Bronchial epithelial cell (primary cell): ENCODE results near the gene IQCE. TPM values are rescaled to one million over a fixed set of nuclear protein-coding genes. Genes with fewer than 3 reads are reported as not detected.

Experiments
- DNase-seq: peaks from one replicate; pipeline ENCODE4 v3.0.0-alpha.2; 2010; ENCODE audit warnings: low read depth
- FAIRE-seq: peaks from 2 replicates; lab custom pipeline; 2011; peaks lifted over from hg19 to GRCh38; lab: Jason Lieb, UNC
- H3K27me3 ChIP-seq: 2 replicates; pipeline ENCODE4 v1.5.1; 2011; ENCODE audit warnings: low read length; ENCODE audit not compliant: control insufficient read depth, insufficient read depth
- H3K36me3 ChIP-seq: 2 replicates; pipeline ENCODE4 v1.5.1; 2011; ENCODE audit warnings: low read length; ENCODE audit not compliant: control insufficient read depth, insufficient read depth
- H3K4me3 ChIP-seq: 2 replicates; pipeline ENCODE4 v1.5.1; 2011; ENCODE audit warnings: mild to moderate bottlenecking, low read depth, low read length, control low read depth
- total RNA-seq: library from RNA; depleted of rRNA; stranded (reverse); fragments of >200 nt; gene quantifications from 2 replicates; pipeline ENCODE4 v1.2.1, GENCODE V29; 2014
- TF ChIP-seq, protein P1 (sequence below): IDR thresholded peaks from 2 replicates; pipeline ENCODE4 v1.5.1; 2011; ENCODE audit warnings: mild to moderate bottlenecking, moderate library complexity, low read length, control low read depth, inconsistent platforms; ENCODE audit not compliant: insufficient read depth, severe bottlenecking

Gene IQCE
- total RNA-seq, 1 donor from 2014 or later, result 6.3 TPM

DNA sequence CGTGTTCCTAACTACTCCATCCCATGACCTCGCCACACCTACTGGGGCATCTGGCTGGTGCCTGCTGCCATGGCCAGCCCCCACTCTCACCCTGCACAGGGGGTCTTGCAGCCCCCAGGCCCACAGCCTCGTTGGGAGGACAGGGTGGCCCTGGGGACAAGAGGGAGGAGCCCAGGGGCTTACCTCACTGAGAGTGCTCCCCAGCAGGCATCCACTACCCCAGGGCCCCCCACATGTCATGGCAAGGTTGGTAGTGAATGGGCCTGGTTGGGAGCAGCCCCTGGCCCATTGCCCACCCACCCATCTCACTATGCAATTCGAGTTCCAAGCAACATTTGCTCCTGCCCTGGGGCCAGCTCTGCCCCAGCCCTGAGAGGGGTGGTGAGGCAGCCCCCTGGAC is 105.2 kb downstream of the IQCE start:
- Histone ChIP-seq H3K4me3 (no peak overlapping the region), H3K27me3 (no peaks in the 10 kb centered on the region), H3K36me3 (peaks cover under 1% of the 10 kb centered on the region)
- FAIRE-seq (no peak), DNase-seq (no peak)
- TF ChIP-seq, protein P1, sequence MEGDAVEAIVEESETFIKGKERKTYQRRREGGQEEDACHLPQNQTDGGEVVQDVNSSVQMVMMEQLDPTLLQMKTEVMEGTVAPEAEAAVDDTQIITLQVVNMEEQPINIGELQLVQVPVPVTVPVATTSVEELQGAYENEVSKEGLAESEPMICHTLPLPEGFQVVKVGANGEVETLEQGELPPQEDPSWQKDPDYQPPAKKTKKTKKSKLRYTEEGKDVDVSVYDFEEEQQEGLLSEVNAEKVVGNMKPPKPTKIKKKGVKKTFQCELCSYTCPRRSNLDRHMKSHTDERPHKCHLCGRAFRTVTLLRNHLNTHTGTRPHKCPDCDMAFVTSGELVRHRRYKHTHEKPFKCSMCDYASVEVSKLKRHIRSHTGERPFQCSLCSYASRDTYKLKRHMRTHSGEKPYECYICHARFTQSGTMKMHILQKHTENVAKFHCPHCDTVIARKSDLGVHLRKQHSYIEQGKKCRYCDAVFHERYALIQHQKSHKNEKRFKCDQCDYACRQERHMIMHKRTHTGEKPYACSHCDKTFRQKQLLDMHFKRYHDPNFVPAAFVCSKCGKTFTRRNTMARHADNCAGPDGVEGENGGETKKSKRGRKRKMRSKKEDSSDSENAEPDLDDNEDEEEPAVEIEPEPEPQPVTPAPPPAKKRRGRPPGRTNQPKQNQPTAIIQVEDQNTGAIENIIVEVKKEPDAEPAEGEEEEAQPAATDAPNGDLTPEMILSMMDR, result no peak

Other genes with a start within 250 kb of the IQCE start
- gene SNX8, start 244.5 kb upstream of the IQCE start, total RNA-seq, result 8.7 and 12.9 TPM in 2 replicates
- gene EIF3B, start 204.2 kb upstream of the IQCE start, total RNA-seq, result 195 and 262 TPM in 2 replicates
- gene CHST12, start 155.4 kb upstream of the IQCE start, total RNA-seq, result 0.51 and 0.79 TPM in 2 replicates
- gene GRIFIN, start 82.6 kb upstream of the IQCE start, total RNA-seq, result not detected in 2 replicates
- 4.5 and 6.8 TPM in 2 replicates for gene LFNG, start 39.2 kb upstream of the IQCE start, total RNA-seq
- gene BRAT1, start 3.5 kb upstream of the IQCE start, total RNA-seq, result 12.1 and 13.3 TPM in 2 replicates
- 5.8 and 12.3 TPM in 2 replicates for gene TTYH3, start 73.0 kb downstream of the IQCE start, total RNA-seq
- not detected in 2 replicates for gene AMZ1, start 129.2 kb downstream of the IQCE start, total RNA-seq